Cardiac fibroblast (primary cell): ENCODE measurements around the gene FGFBP2.

ENCODE experiments used
- DNase-seq, 2 donors: peaks; one replicate each; pipeline versions ENCODE4 v3.0.0 to v3.0.0-alpha.2; 2010; ENCODE audit warnings: low read depth in 2 of 2
- H3K4me3 ChIP-seq, 2 donors: replicated peaks in 1 of 2; 1 replicate in 1 of 2; 2 replicates in 1 of 2; pipeline ENCODE4 v1.5.1; 2011; ENCODE audit warnings: low read depth in 2 of 2, low read length in 2 of 2, mild to moderate bottlenecking in 2 of 2, moderate library complexity in 1 of 2
- TF ChIP-seq, protein P1 (sequence below): IDR thresholded peaks from one replicate; pipeline ENCODE4 v1.5.1; 2011; ENCODE audit warnings: low read depth, mild to moderate bottlenecking, low read length, inconsistent platforms

The FGFBP2 gene

GRCh38 chr4:15971068-15971801 lies 8.3 kb upstream of the FGFBP2 start:
- TF ChIP-seq, protein P1, sequence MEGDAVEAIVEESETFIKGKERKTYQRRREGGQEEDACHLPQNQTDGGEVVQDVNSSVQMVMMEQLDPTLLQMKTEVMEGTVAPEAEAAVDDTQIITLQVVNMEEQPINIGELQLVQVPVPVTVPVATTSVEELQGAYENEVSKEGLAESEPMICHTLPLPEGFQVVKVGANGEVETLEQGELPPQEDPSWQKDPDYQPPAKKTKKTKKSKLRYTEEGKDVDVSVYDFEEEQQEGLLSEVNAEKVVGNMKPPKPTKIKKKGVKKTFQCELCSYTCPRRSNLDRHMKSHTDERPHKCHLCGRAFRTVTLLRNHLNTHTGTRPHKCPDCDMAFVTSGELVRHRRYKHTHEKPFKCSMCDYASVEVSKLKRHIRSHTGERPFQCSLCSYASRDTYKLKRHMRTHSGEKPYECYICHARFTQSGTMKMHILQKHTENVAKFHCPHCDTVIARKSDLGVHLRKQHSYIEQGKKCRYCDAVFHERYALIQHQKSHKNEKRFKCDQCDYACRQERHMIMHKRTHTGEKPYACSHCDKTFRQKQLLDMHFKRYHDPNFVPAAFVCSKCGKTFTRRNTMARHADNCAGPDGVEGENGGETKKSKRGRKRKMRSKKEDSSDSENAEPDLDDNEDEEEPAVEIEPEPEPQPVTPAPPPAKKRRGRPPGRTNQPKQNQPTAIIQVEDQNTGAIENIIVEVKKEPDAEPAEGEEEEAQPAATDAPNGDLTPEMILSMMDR = no peak
- H3K4me3 ChIP-seq = no peak overlapping the region
- no peak for DNase-seq

GRCh38 chr4:15968551-15969300 lies 5.8 kb upstream of the FGFBP2 start:
- H3K4me3 ChIP-seq = no peak overlapping the region
- TF ChIP-seq, protein P1 = no peak
- no peak for DNase-seq

- no peak for DNase-seq
Observed at GRCh38 chr4:15965325-15965724, 2.4 kb upstream of the FGFBP2 start.

DNA sequence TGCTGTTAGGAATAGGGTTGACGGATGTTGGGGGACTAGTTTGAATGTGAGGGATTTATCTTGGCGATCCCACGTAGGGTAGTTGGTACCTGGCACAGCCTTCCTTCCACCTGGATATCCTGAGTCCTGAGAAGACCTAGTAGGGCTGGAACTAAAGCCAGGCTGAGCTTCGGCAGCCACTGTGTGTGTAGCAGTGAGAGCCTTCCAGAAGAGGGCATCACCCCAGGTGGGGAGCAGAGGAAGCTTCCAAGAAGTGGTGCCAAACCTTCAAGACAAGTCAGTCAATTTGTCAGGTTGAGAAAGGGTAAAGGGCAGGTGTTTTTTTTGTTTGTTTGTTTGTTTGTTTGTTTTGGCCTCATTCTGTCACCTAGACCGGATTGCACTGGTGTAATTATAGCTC lies 1.2 kb upstream of the FGFBP2 start:
- no peak for DNase-seq

More at GRCh38 chr4:15965325-15965724, 2.4 kb upstream of the FGFBP2 start:
- H3K4me3 ChIP-seq = no peak overlapping the region
- TF ChIP-seq, protein P1 = no peak

DNA sequence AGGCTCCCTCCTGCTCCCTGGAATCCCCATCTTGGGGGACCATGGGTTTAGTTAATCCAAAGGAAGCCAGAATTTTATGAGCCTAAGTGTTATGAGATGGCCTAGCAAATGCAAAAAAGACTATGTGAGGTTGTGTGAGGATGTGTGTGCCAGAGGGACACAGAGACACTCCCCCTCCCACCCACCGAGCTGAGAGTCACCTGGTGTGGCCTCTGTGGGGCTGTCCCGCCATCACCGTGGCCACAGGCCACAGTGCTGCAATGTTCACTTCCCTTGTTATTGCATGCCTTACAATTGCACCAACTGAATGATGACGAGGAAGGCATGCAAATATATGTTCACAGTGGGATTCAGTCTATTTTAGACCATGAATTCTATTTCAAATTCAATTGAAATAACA lies 601 bp upstream of the FGFBP2 start:
- DNase-seq = no peak
- H3K4me3 ChIP-seq = no peak overlapping the region
- TF ChIP-seq, protein P1 = no peak

More for the DNA sequence above, 1.2 kb upstream of the FGFBP2 start:
- H3K4me3 ChIP-seq = no peak overlapping the region
- TF ChIP-seq, protein P1 = no peak

- TF ChIP-seq, protein P1 = no peak
- H3K4me3 ChIP-seq = no peak overlapping the region
- DNase-seq = no peak
Observed at GRCh38 chr4:15961781-15962510, 1.0 kb downstream of the FGFBP2 start.
